Measurements from ENCODE around the gene FBXL12.
A peak's percentile ranks its signal among the peaks of the same experiment; 100 is the strongest.
"Not testable (repeated sequence)": the region's sequence is repeated elsewhere in the genome, so short reads cannot be mapped to it uniquely, and the experiment has no call there.

FBXL12 gene

DNA sequence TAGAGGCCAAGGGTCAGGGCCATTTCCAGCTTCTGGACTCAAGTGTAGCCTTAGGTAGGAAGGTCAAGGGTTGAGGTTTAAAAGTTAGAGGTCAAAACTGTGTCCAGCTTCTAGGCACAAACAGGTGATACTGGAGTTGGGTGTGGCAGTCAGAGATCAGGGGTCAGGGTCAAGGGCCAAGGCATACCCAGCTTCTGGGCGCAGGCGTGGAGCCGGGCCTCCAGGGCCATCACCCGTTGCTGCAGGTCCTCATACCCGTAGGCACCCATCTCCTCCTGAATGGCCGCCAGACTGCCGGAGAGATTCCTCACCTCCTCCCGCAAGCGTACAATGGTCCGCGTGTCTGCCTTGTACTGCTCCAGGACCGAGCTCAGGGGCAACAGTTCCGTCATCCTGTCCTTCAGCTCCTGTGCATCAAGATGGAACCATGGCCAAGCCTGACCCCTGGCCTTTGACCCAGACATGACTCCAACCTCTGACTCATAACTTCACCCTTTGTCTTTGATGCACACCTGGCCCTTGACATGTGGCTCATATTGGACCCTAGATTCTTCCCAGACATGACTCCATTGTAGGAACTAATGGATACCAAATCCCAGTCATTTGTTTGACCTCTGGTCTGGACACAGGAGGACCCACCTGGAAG is 38.3 kb upstream of the FBXL12 start:
- no peak overlapping the region for H3K4me3 ChIP-seq
- H3K4me1 ChIP-seq: peaks cover 11 to 18% (median 14%) of the 10 kb centered on the region in 10 experiments; a peak in 19 of 20 replicates
- H3K4me2 ChIP-seq: peak overlapping the region in 5 of 11 experiments; percentile 36 to 60 (median 40); a peak in 8 of 22 replicates
- no peak for TF ChIP-seq Cebpa-rat (IDR thresholded peaks at IDR 0.05)
- peaks cover 0 to 15% (median 7%) of the 10 kb centered on the region in 11 experiments; a peak in 6 of 22 replicates for H3K36me3 ChIP-seq
- H3K9me3 ChIP-seq (replicated peaks in 1 of 11): no peaks in the 10 kb centered on the region
- no peak overlapping the region for H3K27ac ChIP-seq
- peaks cover 0 to under 1% (median 0%) of the 10 kb centered on the region in 11 experiments; a peak in 1 of 22 replicates for H4K20me1 ChIP-seq
- no peak overlapping the region for H3K9ac ChIP-seq
- no peaks in the 10 kb centered on the region for H3K27me3 ChIP-seq

DNA sequence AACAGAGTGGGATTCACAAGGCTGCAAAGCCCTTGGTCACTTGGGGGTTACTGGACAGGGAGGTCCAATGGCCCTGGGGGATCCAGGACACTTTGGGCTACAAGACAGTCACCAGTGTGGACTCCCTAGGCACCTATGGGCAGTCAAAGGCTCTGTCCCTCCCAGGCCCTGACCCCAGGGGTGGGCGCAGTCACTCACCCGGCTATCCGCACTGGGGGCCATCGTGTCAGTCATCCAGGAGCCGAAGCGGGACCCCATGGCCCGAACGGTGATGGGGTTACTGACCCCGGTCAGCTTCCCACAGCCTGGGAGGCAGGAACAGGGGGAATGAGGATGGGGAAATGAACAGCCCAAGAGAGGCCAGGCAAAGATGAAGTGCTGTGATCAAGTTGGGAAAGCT is 37.7 kb upstream of the FBXL12 start:
- TF ChIP-seq Cebpa-rat (IDR thresholded peaks at IDR 0.05): no peak
- H3K4me2 ChIP-seq: no peak overlapping the region
- peaks cover 0 to 17% (median 11%) of the 10 kb centered on the region in 11 experiments; a peak in 6 of 22 replicates for H3K36me3 ChIP-seq
- H3K9ac ChIP-seq: no peak overlapping the region
- H3K9me3 ChIP-seq (replicated peaks in 1 of 11): no peaks in the 10 kb centered on the region
- no peak overlapping the region for H3K27ac ChIP-seq
- peaks cover 11 to 18% (median 14%) of the 10 kb centered on the region in 10 experiments; a peak in 19 of 20 replicates for H3K4me1 ChIP-seq
- no peak overlapping the region for H3K4me3 ChIP-seq
- no peaks in the 10 kb centered on the region for H3K27me3 ChIP-seq
- H4K20me1 ChIP-seq: peaks cover 0 to 6% (median 0%) of the 10 kb centered on the region in 11 experiments; a peak in 2 of 22 replicates

GRCh38 chr19:9854282-9854846 is 35.5 kb upstream of the FBXL12 start:
- Histone ChIP-seq H4K20me1 (peaks cover 0 to 18% (median 2%) of the 10 kb centered on the region in 11 experiments; a peak in 7 of 22 replicates), H3K27me3 (no peaks in the 10 kb centered on the region), H3K9ac (no peak overlapping the region), H3K27ac (no peak overlapping the region), H3K36me3 (peaks cover 7 to 31% (median 23%) of the 10 kb centered on the region in 11 experiments; a peak in 19 of 22 replicates), H3K9me3 (replicated peaks in 1 of 11) (no peaks in the 10 kb centered on the region), H3K4me1 (peaks cover 11 to 18% (median 14%) of the 10 kb centered on the region in 10 experiments; a peak in 19 of 20 replicates), H3K4me3 (no peak overlapping the region), H3K4me2 (no peak overlapping the region)
- no peak for TF ChIP-seq Cebpa-rat (IDR thresholded peaks at IDR 0.05)

DNA sequence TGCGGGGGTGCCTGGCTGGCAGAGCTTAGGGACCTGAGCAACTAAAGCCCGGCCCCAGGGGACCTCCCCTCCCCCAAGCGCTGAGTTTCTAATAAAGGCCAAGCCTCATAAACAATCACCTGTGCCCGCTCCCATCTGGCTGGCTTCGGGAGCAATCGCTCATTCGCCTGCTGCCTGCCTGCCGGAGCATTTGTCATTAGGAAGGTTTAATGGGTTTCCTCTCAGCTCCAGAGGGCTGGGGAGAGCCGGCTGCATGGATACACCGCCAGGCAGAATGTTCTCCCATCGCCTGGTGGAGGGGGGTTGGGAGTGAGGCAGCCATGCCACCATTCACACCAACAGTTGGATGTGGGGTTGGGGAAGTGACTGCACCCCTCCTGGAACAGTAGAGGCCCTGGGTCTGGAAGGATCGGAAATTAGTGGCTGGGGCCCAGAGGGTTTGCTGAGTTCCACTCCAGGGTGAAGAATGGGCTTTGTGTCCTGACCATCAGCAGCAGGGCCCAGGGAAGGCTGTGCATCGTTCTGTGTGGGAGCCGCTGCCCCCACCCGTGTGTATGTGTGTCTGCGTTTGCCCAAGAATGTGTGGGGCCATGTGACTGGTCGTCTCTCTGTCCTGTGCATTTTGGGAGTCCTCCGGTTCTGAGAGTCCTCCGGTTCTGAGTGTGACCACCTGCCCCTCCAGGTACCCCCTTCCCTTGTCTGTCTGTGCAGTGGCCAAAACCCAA is 31.5 kb upstream of the FBXL12 start:
- Histone ChIP-seq H3K36me3 (peaks cover 45 to 71% (median 56%) of the 10 kb centered on the region in 11 experiments; a peak in 21 of 22 replicates), H4K20me1 (peaks cover 16 to 57% (median 39%) of the 10 kb centered on the region in 11 experiments; a peak in 20 of 22 replicates), H3K27ac (no peak overlapping the region), H3K4me3 (no peak overlapping the region), H3K27me3 (no peaks in the 10 kb centered on the region), H3K9me3 (replicated peaks in 1 of 11) (no peaks in the 10 kb centered on the region), H3K4me2 (no peak overlapping the region), H3K9ac (no peak overlapping the region), H3K4me1 (no peaks in the 10 kb centered on the region)
- no peak for TF ChIP-seq Cebpa-rat (IDR thresholded peaks at IDR 0.05)

DNA sequence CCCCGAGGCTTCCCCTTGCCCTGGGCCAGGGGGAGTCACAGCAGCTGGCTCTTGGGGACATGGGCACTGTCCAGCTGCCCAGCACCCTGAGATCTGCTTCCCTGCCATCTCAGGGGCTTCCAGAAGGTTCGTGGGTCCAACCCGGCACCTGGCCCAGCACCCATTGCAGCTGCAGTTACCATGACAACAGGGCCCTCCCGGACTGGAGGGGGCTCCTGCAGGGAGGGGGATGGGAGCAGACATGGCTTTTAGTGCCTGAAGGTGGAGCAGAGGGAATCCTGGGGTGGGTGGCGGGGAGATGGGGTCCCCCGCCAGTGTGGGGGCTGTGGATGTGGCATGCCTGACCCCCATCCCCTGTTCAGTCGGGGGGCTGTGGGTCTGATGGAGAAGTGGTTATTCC is 30.9 kb upstream of the FBXL12 start:
- Histone ChIP-seq H4K20me1 (peaks cover 16 to 61% (median 44%) of the 10 kb centered on the region in 11 experiments; a peak in 20 of 22 replicates), H3K4me2 (no peak overlapping the region), H3K27ac (no peak overlapping the region), H3K4me1 (no peaks in the 10 kb centered on the region), H3K4me3 (no peak overlapping the region), H3K9ac (no peak overlapping the region), H3K27me3 (no peaks in the 10 kb centered on the region), H3K36me3 (peaks cover 51 to 77% (median 62%) of the 10 kb centered on the region in 11 experiments), H3K9me3 (replicated peaks in 1 of 11) (no peaks in the 10 kb centered on the region)
- TF ChIP-seq Cebpa-rat (IDR thresholded peaks at IDR 0.05): no peak

- H3K36me3 ChIP-seq: peaks cover 61 to 87% (median 69%) of the 10 kb centered on the region in 11 experiments
- TF ChIP-seq Cebpa-rat (IDR thresholded peaks at IDR 0.05): no peak
These were observed 29.9 kb upstream of the FBXL12 start for GRCh38 chr19:9848762-9849161.

DNA sequence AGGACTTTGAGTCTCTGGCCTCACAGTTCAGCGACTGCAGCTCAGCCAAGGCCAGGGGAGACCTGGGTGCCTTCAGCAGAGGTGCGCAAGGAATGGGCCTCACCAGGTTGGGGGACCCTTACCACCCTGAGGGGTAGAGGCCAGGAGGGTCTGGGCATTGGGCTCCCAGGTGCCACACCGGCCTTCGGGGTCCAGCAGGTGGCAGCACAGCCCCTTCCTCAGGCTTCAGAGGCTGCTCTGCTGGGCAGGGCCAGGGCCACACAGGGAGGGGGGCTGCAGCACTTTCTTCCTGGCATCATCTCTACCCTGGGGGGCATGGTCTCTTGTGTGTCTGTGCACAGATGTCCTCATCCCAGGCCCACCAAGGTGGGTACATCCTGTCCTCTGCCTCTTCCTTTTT is 29.2 kb upstream of the FBXL12 start:
- no peak overlapping the region for H3K27ac ChIP-seq
- peak overlapping the region in 1 of 11 experiments; percentile 26; a peak in 1 of 22 replicates for H3K9ac ChIP-seq
- no peak overlapping the region for H3K4me3 ChIP-seq
- TF ChIP-seq Cebpa-rat (IDR thresholded peaks at IDR 0.05): no peak
- H3K27me3 ChIP-seq: no peaks in the 10 kb centered on the region
- H3K4me1 ChIP-seq: no peaks in the 10 kb centered on the region
- peaks cover 68 to 90% (median 76%) of the 10 kb centered on the region in 11 experiments for H3K36me3 ChIP-seq
- peaks cover 0 to 11% (median 0%) of the 10 kb centered on the region in 11 experiments; a peak in 8 of 22 replicates for H3K9me3 ChIP-seq (replicated peaks in 1 of 11)
- no peak overlapping the region for H3K4me2 ChIP-seq
- H4K20me1 ChIP-seq: peaks cover 16 to 77% (median 55%) of the 10 kb centered on the region in 11 experiments; a peak in 20 of 22 replicates

More at GRCh38 chr19:9848762-9849161, 29.9 kb upstream of the FBXL12 start:
- Histone ChIP-seq H3K4me1 (no peaks in the 10 kb centered on the region), H3K27me3 (no peaks in the 10 kb centered on the region), H3K9me3 (replicated peaks in 1 of 11) (peaks cover 0 to 4% (median 0%) of the 10 kb centered on the region in 11 experiments; a peak in 7 of 22 replicates), H3K9ac (no peak overlapping the region), H3K4me2 (no peak overlapping the region), H3K4me3 (no peak overlapping the region), H3K27ac (no peak overlapping the region), H4K20me1 (peaks cover 16 to 72% (median 53%) of the 10 kb centered on the region in 11 experiments; a peak in 20 of 22 replicates)

DNA sequence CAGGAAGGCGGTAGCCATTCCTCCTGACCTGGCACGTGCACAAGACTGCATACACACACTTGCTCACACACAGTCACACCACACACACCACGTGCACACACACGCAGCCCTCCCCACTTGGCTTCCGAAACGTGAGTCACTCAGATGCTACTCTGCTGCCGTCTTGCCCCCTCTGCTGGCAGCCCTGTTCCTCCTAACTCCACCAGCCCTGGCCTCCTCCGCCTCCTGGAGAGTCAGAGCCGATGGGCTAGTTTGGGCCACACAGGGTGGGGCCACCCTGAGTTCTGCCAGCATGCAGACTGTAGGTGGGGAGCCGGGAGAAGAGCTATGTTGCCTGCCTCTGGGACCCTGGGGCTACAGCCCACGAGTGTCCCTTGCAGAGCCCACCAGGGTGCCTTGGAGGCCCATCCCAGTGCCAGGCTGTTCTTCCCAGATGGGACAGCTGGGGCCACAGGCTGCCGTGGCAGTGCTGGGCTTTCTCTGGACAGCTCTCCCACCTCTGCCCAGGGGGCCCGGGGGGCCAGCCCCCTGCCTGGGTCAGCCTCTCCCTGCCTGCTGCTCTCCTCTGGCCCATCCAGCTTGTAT is 28.3 kb upstream of the FBXL12 start:
- peaks cover 16 to 85% (median 59%) of the 10 kb centered on the region in 11 experiments; a peak in 20 of 22 replicates for H4K20me1 ChIP-seq
- H3K9ac ChIP-seq: peak overlapping the region in 2 of 11 experiments; percentile 9 to 37; a peak in 1 of 22 replicates
- H3K27me3 ChIP-seq: no peaks in the 10 kb centered on the region
- no peak overlapping the region for H3K4me3 ChIP-seq
- H3K9me3 ChIP-seq (replicated peaks in 1 of 11): peaks cover 0 to 19% (median 0%) of the 10 kb centered on the region in 11 experiments; a peak in 8 of 22 replicates
- no peak for TF ChIP-seq Cebpa-rat (IDR thresholded peaks at IDR 0.05)
- peaks cover 77 to 96% (median 85%) of the 10 kb centered on the region in 11 experiments for H3K36me3 ChIP-seq
- H3K4me2 ChIP-seq: no peak overlapping the region
- H3K27ac ChIP-seq: no peak overlapping the region
- no peaks in the 10 kb centered on the region for H3K4me1 ChIP-seq

DNA sequence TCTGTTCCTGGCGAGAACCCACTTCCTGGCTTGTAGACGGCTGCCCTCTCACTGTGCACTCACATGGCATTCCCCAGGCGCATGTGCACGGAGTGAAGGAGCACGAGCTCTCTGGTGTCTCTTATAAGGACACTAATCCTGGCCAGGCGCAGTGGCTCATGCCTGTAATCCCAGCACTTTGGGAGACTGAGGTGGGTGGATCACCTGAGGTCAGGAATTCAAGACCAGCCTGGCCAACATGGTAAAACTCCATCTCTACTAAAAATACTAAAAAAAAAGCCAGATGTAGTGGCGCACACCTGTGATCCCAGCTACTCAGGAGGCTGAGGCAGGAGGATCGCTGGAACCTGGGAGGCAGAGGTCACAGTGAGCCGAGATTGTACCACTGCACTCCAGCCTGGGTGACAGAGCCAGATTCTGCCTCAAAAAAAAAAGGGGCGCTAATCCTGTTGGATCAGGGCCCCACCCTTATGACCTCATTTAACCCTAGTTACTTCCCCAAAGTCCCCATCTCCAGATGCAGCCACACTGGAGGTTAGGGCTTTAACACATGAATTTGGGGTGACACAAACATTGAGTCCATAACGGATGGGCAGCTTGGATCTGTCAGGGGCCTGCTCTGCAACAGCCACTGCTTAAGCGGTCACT is 24.9 kb upstream of the FBXL12 start:
- Histone ChIP-seq H3K36me3 (peaks cover 96 to 100% (median 99%) of the 10 kb centered on the region in 11 experiments), H4K20me1 (peaks cover 16 to 91% (median 64%) of the 10 kb centered on the region in 11 experiments; a peak in 20 of 22 replicates), H3K9me3 (replicated peaks in 1 of 11) (peaks cover 0 to 19% (median 0%) of the 10 kb centered on the region in 11 experiments; a peak in 8 of 22 replicates)
- not testable (repeated sequence) for H3K4me3 ChIP-seq, H3K9ac ChIP-seq, H3K27ac ChIP-seq, H3K4me2 ChIP-seq, H3K27me3 ChIP-seq, H3K4me1 ChIP-seq

Data from BLaER1 treated with 17β-estradiol and CSF1 and Interleukin-3, amounts not matched to agents 10 nM and 100 nM (cell line).